Globus pallidus (tissue), 1 donor: ENCODE results near the gene MARCHF10.

ENCODE experiments used
- DNase-seq: peaks from one replicate; pipeline ENCODE4 v3.0.0-alpha.2; 2015; ENCODE audit warnings: low spot score

MARCHF10 gene

DNA sequence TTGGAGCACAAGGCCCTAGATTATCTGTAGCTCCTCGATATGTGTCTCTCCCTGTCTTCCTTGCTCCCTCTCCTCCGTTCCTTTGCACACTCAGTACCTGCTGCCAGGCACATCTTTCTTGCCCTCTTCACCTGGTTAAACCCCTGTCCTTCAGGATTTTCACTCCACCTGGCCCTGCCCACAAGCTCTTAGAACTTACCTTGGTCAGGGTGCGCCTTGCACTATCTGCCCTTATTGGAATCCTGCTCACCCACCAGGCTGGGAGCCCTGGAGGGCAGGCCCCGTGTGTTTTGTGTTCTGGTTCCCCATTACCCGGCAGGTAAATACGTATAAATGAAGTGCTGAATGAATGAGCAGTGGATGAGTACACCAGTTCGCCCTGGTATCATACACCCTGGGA lies 54.6 kb downstream of the MARCHF10 start:
- no peak for DNase-seq

DNA sequence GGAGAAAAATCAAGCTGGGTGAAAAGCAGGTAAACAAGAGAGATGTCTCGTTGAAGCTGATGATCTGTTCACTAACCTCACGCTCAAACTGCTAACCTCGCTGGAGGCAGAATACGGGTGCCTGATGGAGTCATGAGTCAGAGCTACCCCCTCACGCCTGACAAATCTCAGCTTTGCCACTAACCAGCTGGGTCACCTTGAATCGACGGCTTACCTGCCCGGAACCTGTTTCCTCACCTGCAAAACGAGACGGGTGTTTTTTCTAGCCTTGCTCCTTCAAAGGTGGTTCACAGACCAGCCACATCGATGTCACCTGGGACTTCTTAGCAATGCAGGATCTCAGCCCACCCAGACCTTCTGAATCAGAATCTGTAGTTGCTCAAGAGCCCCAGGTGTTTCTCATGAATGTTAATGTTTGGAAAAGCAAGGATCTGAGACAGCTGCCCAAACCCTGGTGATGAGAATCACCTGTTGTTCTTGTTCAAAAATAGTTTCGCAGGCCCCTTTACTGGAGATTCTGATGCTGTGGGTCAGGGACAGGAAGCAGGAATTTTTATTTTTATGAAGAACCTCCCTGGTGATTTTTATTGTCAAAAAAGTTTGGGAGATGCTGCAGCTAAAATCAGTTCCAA lies 56.9 kb downstream of the MARCHF10 start:
- no peak for DNase-seq

- DNase-seq, result no peak
Observed at GRCh38 chr17:62750631-62751051, 57.5 kb downstream of the MARCHF10 start.

DNA sequence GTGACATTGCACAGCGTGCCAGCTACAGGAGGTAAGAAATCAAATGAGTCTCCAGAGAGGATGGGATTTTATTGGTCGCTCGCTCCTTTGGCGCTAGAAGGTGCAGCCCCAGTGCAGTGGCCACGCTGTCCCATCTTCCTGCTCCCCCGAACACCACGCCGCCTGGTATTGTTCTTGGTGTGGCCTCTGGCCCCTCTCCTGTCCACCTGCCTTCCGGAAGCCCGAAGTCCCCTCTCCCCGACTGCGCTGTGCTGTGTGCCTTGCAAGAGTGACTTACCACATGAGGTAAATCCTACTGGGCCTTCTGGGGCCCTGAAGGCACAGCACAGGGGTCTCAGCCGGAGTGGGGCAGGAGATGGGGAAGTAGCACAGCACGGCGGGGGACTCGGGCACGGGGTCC lies 58.2 kb downstream of the MARCHF10 start:
- DNase-seq, result no peak

GRCh38 chr17:62746941-62747340 lies 61.2 kb downstream of the MARCHF10 start:
- DNase-seq, result no peak

- no peak for DNase-seq
Observed at GRCh38 chr17:62745806-62746205, 62.3 kb downstream of the MARCHF10 start.

GRCh38 chr17:62744259-62744658 lies 63.9 kb downstream of the MARCHF10 start:
- no peak for DNase-seq

DNA sequence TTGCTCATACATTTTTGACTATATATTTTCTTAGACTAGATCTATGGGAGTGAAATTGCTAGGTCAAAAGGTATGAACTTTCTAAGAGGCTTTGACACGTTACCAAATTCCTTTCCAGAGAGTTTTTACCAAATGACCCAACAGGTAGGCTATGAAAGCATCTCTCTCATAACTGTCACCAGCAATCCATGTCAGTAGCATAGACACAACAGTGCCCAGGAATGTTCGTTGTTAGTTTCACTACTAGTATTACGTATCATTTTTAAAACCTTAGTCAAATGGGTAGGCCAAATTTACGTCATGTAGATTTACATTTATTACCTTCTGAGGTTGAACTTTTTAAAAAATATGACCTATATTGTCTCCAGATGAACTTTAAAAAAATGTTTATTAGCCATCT lies 66.8 kb downstream of the MARCHF10 start:
- DNase-seq, result no peak

GRCh38 chr17:62739645-62740388 lies 68.3 kb downstream of the MARCHF10 start:
- no peak for DNase-seq

- no peak for DNase-seq
Observed at GRCh38 chr17:62738281-62738680, 69.8 kb downstream of the MARCHF10 start.

DNA sequence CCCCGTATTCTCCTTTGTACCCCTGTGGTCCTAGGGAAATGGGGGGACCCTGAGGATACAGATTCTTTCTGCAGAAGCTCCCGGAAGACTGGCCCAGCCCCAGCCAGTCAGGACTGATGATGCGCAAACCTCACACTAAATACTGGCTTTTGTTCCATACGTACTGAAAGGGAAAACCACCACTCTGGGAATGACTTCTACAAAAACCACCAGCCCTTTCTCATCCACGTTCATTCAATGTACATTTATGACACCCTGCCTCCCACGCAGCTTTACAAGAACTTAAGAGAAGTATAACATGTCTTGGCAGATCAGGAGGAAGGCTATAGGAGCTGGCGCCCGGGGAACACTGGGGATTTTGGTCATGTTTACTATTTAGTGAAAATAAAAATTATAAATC lies 70.6 kb downstream of the MARCHF10 start:
- DNase-seq, result no peak

DNA sequence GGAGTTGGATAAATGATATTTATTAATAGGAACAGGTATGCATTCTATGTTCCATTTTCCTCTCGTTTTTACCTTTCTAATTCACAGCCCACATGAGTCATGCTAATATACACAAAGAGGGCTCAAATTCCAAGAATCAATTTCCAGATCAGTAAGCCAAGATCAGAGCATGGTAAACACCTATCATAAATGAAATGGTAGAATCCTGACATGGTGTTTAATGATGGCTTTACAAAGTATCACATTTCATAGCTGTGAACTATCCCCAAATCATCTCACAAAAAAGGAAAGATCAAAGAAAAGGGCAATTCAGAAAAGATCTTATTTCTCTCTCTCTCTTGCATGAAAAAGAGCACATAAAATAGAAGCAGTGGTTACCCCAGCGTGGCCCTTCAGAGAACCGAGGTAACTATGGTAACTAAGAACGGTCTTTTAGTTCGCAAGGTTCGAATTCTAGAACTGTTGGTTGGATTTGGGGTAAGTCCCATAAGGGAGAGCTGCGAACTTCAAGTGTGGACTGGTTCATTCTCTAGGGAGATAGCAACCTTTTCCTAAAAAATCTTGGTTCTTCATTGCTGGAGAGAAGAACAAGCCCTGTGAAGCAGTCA lies 73.0 kb downstream of the MARCHF10 start:
- DNase-seq, result no peak

GRCh38 chr17:62732125-62732524 lies 76.0 kb downstream of the MARCHF10 start:
- no peak for DNase-seq

- DNase-seq, result no peak
Observed at GRCh38 chr17:62727916-62728672, 80.0 kb downstream of the MARCHF10 start.

DNA sequence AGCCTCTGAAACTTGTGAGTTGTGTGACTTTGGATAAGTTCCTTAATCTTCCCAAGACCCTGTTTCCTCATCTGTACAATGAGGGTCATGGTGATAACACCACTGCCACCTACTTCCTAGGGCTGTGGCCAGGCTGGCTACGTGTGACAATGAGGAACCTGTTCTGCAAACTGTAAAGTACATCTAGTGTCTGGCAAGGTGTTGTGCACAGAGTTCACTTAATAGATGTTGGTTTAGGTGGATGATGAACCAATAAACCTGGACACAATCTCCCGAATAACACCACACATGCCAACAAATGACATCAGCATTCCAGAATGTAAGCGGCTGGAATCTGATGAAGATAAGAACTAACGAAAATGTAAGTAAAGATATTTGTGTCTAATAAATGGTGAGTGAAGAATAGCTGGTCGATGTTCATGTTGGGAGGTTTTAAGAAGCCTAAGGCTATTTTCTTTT lies 82.3 kb downstream of the MARCHF10 start:
- no peak for DNase-seq

- no peak for DNase-seq
Observed at GRCh38 chr17:62724398-62725146, 83.5 kb downstream of the MARCHF10 start.

DNA sequence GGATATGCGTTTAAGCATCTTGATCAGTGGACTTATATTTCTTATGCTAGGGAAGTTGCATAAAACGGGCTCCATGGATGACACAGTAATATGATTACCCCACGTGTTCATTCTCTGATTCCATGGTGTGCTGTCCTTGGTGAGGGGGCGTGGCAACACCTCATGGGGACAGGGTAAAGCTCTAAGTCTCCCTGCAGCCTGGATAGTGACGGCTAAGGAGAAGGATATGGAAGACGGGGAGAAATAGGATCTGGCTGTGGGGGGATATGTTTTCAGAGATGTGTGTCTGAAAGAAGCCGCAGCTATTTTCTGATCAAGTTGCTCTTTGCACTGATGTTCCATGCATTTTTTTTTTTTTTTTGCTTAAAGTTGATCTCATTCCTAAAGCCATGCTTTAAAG lies 84.3 kb downstream of the MARCHF10 start:
- DNase-seq, result no peak

DNA sequence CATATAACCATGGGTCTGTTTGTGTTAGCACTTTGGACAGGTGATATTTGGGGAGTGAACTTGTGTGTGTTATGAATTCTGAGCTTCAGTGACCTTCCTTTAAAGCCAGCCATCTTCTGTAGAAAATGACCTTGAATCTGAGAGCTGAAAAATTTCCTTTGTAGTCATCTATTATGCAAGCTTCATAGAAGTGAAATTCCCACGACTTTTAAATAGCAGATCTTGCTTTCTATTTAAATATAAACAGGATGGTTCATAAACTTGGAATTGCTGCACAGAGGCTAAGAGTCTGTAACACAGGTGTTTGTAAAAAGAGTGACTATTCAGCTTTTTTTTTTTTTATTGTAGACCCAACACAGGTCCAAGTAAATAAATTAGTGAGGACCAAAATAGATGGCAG lies 85.5 kb downstream of the MARCHF10 start:
- no peak for DNase-seq

DNA sequence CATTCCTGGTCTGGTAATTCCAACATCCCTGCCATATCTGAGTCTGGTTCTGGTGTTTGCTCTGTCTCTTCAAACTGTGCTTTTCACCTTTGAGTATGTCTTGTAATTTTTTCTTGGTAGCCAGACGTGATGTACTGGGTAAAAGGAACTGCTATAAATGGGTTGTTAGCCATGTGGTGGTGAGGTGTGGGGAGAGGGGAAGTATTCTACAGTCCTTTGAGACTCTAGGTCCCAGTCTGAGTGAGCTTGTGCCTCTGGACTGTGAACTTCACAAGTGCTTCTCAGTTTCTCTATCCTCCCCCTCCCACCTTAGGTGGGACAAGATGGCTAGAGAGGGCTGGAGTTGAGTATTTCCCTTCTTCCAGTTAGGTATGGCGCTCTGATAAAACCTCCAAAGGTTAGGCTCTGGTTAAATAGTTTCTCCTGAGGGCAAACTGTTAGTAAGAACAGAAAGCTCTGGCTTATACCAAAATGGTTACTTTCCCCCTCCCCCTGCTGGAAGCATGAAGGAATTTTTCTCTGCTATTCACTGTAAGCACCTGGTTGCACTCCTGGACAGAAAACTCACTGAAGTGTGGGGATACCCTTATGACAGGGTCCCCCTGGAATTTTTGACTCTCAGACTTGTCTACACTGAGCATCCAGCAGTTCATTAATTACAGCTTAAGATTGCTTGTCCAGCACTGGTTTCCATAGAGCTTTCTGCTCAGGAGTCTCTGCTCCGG lies 87.8 kb downstream of the MARCHF10 start:
- no peak for DNase-seq

GRCh38 chr17:62719586-62719985 lies 88.5 kb downstream of the MARCHF10 start:
- no peak for DNase-seq

- no peak for DNase-seq
Observed at GRCh38 chr17:62718429-62718828, 89.7 kb downstream of the MARCHF10 start.
